ENCODE measurements around the gene MSH5. TPM values are rescaled to one million over a fixed set of nuclear protein-coding genes. Genes with fewer than 3 reads are reported as not detected.

Gene MSH5
- total RNA-seq, 1 experiment from 2014 or later, result 38.1 TPM

DNA sequence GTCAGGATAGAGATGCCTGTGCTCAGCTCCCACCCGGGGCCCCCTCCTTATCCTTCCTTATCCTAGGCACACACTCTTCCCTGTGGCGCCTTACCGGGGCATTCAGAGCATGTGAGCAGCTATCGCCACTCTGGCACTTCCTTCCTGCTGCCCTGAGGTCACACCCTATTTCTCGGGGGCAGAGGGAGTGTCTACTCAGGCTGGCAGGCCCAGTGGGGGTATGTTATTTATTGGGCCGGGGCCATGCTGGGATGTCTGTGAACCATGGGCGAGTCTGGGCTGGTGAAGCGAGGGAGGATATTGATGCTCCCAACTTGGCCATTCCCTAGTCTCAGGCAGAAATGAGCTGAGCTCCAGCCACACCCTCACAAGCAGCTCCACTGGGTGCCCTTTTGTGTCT is 28.6 kb upstream of the MSH5 start:
- ChIA-PET POLR2A (interaction anchor here (0.6 kb wide), 1 partner anchor 109 kb away, joined by 3 read pairs; no protein-coding TSS in a partner anchor), CTCF (interaction anchor here (1.1 kb wide), 1 partner anchor 19 kb away, joined by 3 read pairs; no protein-coding TSS in a partner anchor)
- Histone ChIP-seq H3K9me3 (ENCODE audit: control insufficient read depth, insufficient read depth, low read depth, low read length) (no peaks in the 10 kb centered on the region), H3K4me1 (ENCODE audit: control insufficient read depth, insufficient read depth, low read length) (no peaks in the 10 kb centered on the region; the same call in 1 of the 2 replicates), H3K27ac (ENCODE audit: low read length) (no peak overlapping the region), H3K4me3 (ENCODE audit: low read depth in 2 of 2, low read length in 2 of 2) (no peak overlapping the region), H3K27me3 (ENCODE audit: control insufficient read depth, insufficient read depth, low read length) (no peaks in the 10 kb centered on the region), H3K36me3 (ENCODE audit: control insufficient read depth, insufficient read depth, low read length) (no peaks in the 10 kb centered on the region)
- TF ChIP-seq SIN3A (IDR thresholded peaks at IDR 0.05; ENCODE audit: borderline replicate concordance, insufficient read depth, low read depth, low read length), result no peak
- no peak for TF ChIP-seq POLR2AphosphoS5 (IDR thresholded peaks at IDR 0.05; ENCODE audit: low read depth, low read length)
- TF ChIP-seq, protein P1, sequence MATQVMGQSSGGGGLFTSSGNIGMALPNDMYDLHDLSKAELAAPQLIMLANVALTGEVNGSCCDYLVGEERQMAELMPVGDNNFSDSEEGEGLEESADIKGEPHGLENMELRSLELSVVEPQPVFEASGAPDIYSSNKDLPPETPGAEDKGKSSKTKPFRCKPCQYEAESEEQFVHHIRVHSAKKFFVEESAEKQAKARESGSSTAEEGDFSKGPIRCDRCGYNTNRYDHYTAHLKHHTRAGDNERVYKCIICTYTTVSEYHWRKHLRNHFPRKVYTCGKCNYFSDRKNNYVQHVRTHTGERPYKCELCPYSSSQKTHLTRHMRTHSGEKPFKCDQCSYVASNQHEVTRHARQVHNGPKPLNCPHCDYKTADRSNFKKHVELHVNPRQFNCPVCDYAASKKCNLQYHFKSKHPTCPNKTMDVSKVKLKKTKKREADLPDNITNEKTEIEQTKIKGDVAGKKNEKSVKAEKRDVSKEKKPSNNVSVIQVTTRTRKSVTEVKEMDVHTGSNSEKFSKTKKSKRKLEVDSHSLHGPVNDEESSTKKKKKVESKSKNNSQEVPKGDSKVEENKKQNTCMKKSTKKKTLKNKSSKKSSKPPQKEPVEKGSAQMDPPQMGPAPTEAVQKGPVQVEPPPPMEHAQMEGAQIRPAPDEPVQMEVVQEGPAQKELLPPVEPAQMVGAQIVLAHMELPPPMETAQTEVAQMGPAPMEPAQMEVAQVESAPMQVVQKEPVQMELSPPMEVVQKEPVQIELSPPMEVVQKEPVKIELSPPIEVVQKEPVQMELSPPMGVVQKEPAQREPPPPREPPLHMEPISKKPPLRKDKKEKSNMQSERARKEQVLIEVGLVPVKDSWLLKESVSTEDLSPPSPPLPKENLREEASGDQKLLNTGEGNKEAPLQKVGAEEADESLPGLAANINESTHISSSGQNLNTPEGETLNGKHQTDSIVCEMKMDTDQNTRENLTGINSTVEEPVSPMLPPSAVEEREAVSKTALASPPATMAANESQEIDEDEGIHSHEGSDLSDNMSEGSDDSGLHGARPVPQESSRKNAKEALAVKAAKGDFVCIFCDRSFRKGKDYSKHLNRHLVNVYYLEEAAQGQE (IDR thresholded peaks at IDR 0.05; ENCODE audit: insufficient read depth in 1 of 2, low read depth in 2 of 2, low read length in 1 of 2), result no peak
- in situ Hi-C loops (cut with HindIII; ENCODE audit: low pct_unique_long_range_greater_than_20kb, low sequenced_read_pairs), result no loop called here
- BruUV-seq (replicated peaks), result no TSS peak
- no peak for DNase-seq (ENCODE audit: low read depth, low spot score)
- intact Hi-C loops (cut with micrococcal nuclease; ENCODE audit: unreplicated experiment), result no loop called here
- no peak for ATAC-seq

DNA sequence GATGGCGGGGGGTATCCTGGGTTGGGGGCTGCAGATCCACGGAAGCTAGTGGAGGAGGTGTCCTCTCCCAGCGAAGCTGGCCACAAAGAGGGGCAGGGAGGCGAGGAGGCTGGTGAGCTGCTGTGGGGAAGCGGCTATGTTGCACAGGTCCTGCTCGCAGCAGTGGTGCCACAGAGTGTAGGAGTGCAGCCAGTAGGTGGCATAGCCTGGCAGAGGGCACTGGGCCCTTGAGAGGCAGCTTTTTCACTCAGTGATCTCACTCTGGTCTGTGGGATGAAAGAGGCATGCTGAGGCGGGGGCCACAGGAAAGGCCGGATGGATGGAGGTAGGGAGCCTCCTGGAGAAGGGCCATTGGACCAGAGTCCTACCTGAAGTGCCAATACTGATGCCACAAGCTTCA is 27.5 kb upstream of the MSH5 start:
- Histone ChIP-seq H3K4me3 (ENCODE audit: low read depth in 2 of 2, low read length in 2 of 2) (no peak overlapping the region), H3K9me3 (ENCODE audit: control insufficient read depth, insufficient read depth, low read depth, low read length) (no peaks in the 10 kb centered on the region), H3K4me1 (ENCODE audit: control insufficient read depth, insufficient read depth, low read length) (no peaks in the 10 kb centered on the region; the same call in 1 of the 2 replicates), H3K27ac (ENCODE audit: low read length) (no peak overlapping the region), H3K36me3 (ENCODE audit: control insufficient read depth, insufficient read depth, low read length) (no peaks in the 10 kb centered on the region), H3K27me3 (ENCODE audit: control insufficient read depth, insufficient read depth, low read length) (no peaks in the 10 kb centered on the region)
- POLR2A ChIA-PET, result no interaction called here
- no TSS peak for BruUV-seq (replicated peaks)
- CTCF ChIA-PET, result interaction anchor here (0.6 to 1.1 kb wide), 2 partner anchors 13 to 18 kb away, joined by 3 to 8 read pairs; no protein-coding TSS in a partner anchor
- TF ChIP-seq, protein P2, sequence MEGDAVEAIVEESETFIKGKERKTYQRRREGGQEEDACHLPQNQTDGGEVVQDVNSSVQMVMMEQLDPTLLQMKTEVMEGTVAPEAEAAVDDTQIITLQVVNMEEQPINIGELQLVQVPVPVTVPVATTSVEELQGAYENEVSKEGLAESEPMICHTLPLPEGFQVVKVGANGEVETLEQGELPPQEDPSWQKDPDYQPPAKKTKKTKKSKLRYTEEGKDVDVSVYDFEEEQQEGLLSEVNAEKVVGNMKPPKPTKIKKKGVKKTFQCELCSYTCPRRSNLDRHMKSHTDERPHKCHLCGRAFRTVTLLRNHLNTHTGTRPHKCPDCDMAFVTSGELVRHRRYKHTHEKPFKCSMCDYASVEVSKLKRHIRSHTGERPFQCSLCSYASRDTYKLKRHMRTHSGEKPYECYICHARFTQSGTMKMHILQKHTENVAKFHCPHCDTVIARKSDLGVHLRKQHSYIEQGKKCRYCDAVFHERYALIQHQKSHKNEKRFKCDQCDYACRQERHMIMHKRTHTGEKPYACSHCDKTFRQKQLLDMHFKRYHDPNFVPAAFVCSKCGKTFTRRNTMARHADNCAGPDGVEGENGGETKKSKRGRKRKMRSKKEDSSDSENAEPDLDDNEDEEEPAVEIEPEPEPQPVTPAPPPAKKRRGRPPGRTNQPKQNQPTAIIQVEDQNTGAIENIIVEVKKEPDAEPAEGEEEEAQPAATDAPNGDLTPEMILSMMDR (IDR thresholded peaks at IDR 0.05), result no peak
- TF ChIP-seq, protein P1 (IDR thresholded peaks at IDR 0.05; ENCODE audit: insufficient read depth in 1 of 2, low read depth in 2 of 2, low read length in 1 of 2), result no peak
- intact Hi-C loops (cut with micrococcal nuclease; ENCODE audit: unreplicated experiment), result no loop called here
- ATAC-seq (peak; percentile 87), DNase-seq (ENCODE audit: low read depth, low spot score) (no peak)
- in situ Hi-C loops (cut with HindIII; ENCODE audit: low pct_unique_long_range_greater_than_20kb, low sequenced_read_pairs), result no loop called here

All from Panc1 (cell line).